Pancreas (tissue), 10 donors: Measurements from ENCODE around the gene FTO. TPM values are rescaled to one million over a fixed set of nuclear protein-coding genes. Genes with fewer than 3 reads are reported as not detected.

Experiments
- ATAC-seq, 4 donors: fragments of 200-7000 bp; cut with Tn5 transposase; one replicate each; pipeline versions ENCODE4 v1.8.0 to v1.9.1; 2020; ENCODE audit warnings: mild to moderate bottlenecking in 4 of 4, moderate library complexity in 4 of 4
- DNase-seq, 6 donors: peaks; one replicate each; pipeline ENCODE4 v3.0.0-alpha.2; 2020
- FAIRE-seq: peaks from 2 replicates; lab custom pipeline; 2012; peaks lifted over from hg19 to GRCh38; lab: Jason Lieb, UNC
- H3K27ac ChIP-seq, 4 donors: fragments of 200-600 bp; sonication (generic); 1 replicate in 3 of 4; 2 replicates in 1 of 4; pipeline versions ENCODE4 v1.5.0 to v1.8.0; 2020
- H3K27me3 ChIP-seq, 4 donors: fragments of 200-600 bp; one replicate each; pipeline ENCODE4 v1.8.0; 2021
- H3K36me3 ChIP-seq, 3 donors: fragments of 200-600 bp; sonication (generic) in 1 of 3; one replicate each; pipeline versions ENCODE4 v1.5.0 to v1.8.0; 2020 to 2021
- H3K4me1 ChIP-seq, 3 donors: fragments of 200-600 bp; one replicate each; pipeline ENCODE4 v1.8.0; 2021
- H3K4me3 ChIP-seq, 4 donors: fragments of 200-600 bp; sonication (generic) in 2 of 4; one replicate each; pipeline versions ENCODE4 v1.5.0 to v1.8.0; 2020 to 2021
- H3K9me3 ChIP-seq, 4 donors: fragments of 200-600 bp; one replicate each; pipeline ENCODE4 v1.8.0; 2021
- WGBS, 2 donors: extraction: QIAGEN DNeasy Blood & Tissue Kit; methylation state at CpG; one replicate each; pipeline ENCODE4 v1.1.7; 2013; 5-methylcytosine and 5-hydroxymethylcytosine counted together
- intact Hi-C, 3 donors: fragments of 100-400 bp; cut with DNase I; formaldehyde crosslinking; loops; one replicate each; pipeline versions ENCODE4 v1.11.1 to v1.14.2; 2022
- polyA plus RNA-seq, 2 donors: library from polyadenylated mRNA; stranded (reverse); fragments of 200-250 nt; gene quantifications; one replicate each; pipeline ENCODE4 v1.2.3, GENCODE V29; 2013
- total RNA-seq, 6 donors: library from RNA; stranded (reverse); fragmentation: NEBNext Ultra II Directional in 4 of 6; extraction: Animal tissue kit (Norgen Biotek cat#: 25700) in 4 of 6; gene quantifications; one replicate each; pipeline versions ENCODE4 v1.2.1 to v1.2.4, GENCODE V29; 2021 to 2023
- TF ChIP-seq, protein P1 (sequence below), 4 donors: fragments of 200-600 bp; sonication (generic) in 3 of 4; IDR thresholded peaks; one replicate each; pipeline versions ENCODE4 v1.5.0 to v1.8.0; 2021; ENCODE audit warnings: antibody characterized with exemption in 4 of 4
- donor health status: healthy with polysubstance abuse.
- donor health status: DM: no; HTN: no; CAD: no; lungs with moderate emphysema.
- donor health status: DM: no; HTN: no; CAD: no.
- donor health status: control.
- donor health status: control.
- donor health status: Bipolar disorder and iron deficiency.
- donor health status: DM: yes; HTN: yes; CAD: no.
- donor health status: DM: no; HTN: no; CAD: no.
- donor health status: DM: no; HTN: no; CAD: no.
- donor health status: DM: yes; HTN: yes; CAD: no.

Gene FTO
- total and polyA plus RNA-seq, 8 donors, result 7.6 to 45.0 (median 31.7) TPM

DNA sequence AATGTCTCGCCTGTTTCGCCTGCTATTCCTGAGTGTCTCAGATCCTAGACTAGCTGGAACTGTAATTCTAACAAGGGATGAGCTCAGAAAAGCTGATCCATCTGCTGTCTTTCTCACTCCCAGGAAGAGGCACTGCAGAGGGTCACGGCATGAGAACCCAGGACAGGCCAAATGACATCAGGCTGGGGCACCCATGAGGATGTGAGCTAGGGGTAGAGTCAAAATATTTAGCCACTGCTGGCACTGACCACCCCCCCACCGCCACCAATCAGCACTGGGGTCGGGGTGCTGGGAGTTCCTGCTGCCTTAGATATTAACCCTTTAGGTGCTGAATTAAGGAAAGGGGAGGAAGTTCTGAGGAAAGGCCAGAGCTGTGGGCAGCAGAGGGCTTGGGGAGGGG, 470.2 kb downstream of the FTO start:
- Histone ChIP-seq H3K36me3 (no peaks in the 10 kb centered on the region), H3K4me1 (peaks cover 14 to 27% (median 19%) of the 10 kb centered on the region in 3 donors), H3K4me3 (no peak overlapping the region), H3K27me3 (no peaks in the 10 kb centered on the region), H3K9me3 (no peaks in the 10 kb centered on the region), H3K27ac (no peak overlapping the region)
- no peak for FAIRE-seq
- TF ChIP-seq, protein P1, sequence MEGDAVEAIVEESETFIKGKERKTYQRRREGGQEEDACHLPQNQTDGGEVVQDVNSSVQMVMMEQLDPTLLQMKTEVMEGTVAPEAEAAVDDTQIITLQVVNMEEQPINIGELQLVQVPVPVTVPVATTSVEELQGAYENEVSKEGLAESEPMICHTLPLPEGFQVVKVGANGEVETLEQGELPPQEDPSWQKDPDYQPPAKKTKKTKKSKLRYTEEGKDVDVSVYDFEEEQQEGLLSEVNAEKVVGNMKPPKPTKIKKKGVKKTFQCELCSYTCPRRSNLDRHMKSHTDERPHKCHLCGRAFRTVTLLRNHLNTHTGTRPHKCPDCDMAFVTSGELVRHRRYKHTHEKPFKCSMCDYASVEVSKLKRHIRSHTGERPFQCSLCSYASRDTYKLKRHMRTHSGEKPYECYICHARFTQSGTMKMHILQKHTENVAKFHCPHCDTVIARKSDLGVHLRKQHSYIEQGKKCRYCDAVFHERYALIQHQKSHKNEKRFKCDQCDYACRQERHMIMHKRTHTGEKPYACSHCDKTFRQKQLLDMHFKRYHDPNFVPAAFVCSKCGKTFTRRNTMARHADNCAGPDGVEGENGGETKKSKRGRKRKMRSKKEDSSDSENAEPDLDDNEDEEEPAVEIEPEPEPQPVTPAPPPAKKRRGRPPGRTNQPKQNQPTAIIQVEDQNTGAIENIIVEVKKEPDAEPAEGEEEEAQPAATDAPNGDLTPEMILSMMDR (IDR thresholded peaks at IDR 0.05), result no peak
- no peak for ATAC-seq
- WGBS, 2 donors, result 41 to 57% methylated on average over 5 of the region's 5 CpGs
- DNase-seq, result no peak
- intact Hi-C loops, result no loop called here

DNA sequence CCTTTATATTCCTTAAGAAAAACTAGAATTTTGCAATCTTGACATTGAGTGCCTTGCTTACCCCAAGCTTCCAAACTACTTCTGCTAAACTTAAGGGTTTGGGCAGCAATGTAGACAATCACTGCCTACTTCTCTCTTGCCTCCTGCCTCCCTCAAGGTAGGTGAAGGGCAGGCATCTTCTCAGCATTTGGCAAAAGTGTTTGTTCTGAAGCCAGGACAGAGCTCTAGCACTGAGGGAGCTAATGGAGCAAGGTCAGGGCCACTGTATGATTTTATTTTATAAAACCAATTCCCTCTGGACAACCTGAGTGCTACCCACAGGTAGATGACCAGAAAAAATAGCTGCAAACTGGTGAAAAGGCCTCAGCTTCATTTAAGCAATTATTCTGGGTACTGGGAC, 470.8 kb downstream of the FTO start:
- DNase-seq, result no peak
- H3K4me1 ChIP-seq, result peaks cover 14 to 27% (median 19%) of the 10 kb centered on the region in 3 donors
- H3K27ac ChIP-seq, result peak overlapping the region in 1 of 4 donors; percentile 35
- ATAC-seq, result no peak
- no peaks in the 10 kb centered on the region for H3K36me3 ChIP-seq
- no peak for FAIRE-seq
- TF ChIP-seq, protein P1 (IDR thresholded peaks at IDR 0.05), result no peak
- no peak overlapping the region for H3K4me3 ChIP-seq
- no peaks in the 10 kb centered on the region for H3K27me3 ChIP-seq
- no peaks in the 10 kb centered on the region for H3K9me3 ChIP-seq
- intact Hi-C loops, result no loop called here

DNA sequence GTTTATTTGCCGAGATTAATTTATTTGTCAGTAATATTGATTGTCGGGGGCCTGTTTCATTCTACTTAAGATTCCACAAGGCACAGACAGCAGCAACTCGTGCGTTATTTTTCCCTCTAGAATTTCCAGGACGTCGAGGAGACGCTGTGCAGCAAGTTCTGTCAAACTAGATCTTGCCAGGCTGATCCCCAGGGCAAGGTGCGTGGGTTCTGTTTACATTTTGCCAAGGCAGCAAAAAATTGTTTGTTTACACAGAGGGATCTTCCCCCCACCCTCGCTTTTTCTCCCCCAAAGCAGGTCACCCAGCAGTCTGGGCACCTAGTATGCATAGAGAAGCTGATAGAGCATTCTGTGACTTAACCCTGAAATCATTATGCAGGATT, 471.2 kb downstream of the FTO start:
- Histone ChIP-seq H3K4me3 (peak overlapping the region in 1 of 4 donors; percentile 12), H3K27me3 (no peaks in the 10 kb centered on the region), H3K36me3 (no peaks in the 10 kb centered on the region), H3K4me1 (peaks cover 14 to 27% (median 19%) of the 10 kb centered on the region in 3 donors), H3K27ac (peak overlapping the region in 1 of 4 donors; percentile 35), H3K9me3 (no peaks in the 10 kb centered on the region)
- TF ChIP-seq, protein P1 (IDR thresholded peaks at IDR 0.05), result no peak
- intact Hi-C loops, result no loop called here
- ATAC-seq (peak; percentile 40 to 68 (median 50)), FAIRE-seq (no peak), DNase-seq (peak in 2 of 6 donors; percentile 23 to 55)
- WGBS, 2 donors, result 13 to 19% methylated on average over 9 of the region's 9 CpGs

DNA sequence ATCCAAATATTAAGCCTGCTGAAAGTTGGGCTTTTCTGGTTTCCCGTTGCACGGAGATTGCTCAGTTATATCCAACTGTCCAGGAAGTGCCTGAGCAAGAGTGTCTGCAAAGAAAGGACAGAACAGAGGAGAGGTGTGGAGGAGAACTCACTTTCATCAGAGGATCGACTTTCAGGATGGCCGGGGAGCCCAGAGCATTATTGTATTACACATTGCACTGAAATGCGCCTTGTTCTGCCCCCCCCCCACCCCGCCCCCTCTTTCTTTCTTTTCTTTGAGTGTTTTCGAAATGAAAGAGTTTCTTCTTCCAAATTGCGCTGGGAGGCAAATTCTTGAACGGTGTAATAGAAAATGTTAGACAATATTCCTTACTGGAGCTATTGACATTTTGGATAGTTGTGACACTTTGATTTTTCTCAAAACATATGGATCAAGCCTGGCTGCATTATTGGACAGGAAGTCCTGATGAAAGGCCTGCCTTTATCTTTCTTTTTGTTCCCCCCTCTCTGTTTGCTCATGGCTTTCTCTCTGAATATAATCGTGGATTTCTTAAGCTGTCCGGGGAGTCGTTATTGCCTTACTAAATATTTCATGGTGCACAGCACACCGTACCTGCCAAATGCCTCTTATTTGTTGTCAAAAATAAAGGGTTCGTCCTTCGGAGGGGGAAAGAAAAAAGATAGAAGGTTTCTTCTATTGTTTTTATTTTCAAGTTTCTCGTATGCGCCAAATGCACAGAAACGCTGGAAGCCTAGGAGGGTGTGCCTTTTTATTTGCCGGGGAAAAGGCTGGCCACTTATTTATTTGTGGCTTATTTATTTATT, 471.8 kb downstream of the FTO start:
- Histone ChIP-seq H3K9me3 (no peaks in the 10 kb centered on the region), H3K4me3 (peak overlapping the region in 2 of 4 donors; percentile 2 to 12), H3K36me3 (no peaks in the 10 kb centered on the region), H3K27ac (no peak overlapping the region), H3K4me1 (peaks cover 14 to 27% (median 19%) of the 10 kb centered on the region in 3 donors), H3K27me3 (no peaks in the 10 kb centered on the region)
- DNase-seq (no peak), FAIRE-seq (no peak), ATAC-seq (peak in 3 of 4 donors; percentile 13 to 26 (median 22))
- WGBS, 2 donors, result 26 to 38% methylated on average over 19 of the region's 19 CpGs
- TF ChIP-seq, protein P1 (IDR thresholded peaks at IDR 0.05), result no peak
- intact Hi-C loops, result no loop called here
